Activated CD4-positive, alpha-beta T cell treated with anti-CD3 and anti-CD28 coated beads, Interleukin-2, amount 10 ng/mL, durations not matched to agents 24 days and 14 days (primary cell): ENCODE data around the gene PLPPR5. TPM values are rescaled to one million over a fixed set of nuclear protein-coding genes. Genes with fewer than 3 reads are reported as not detected.

Experiments used
- DNase-seq: peaks from one replicate; pipeline ENCODE4 v3.0.0; 2022
- H3K27ac Mint-ChIP-seq: one replicate; pipeline ENCODE4 v1.8.0; 2022; ENCODE audit warnings: mild to moderate bottlenecking, mixed read lengths
- H3K27me3 Mint-ChIP-seq: one replicate; pipeline ENCODE4 v1.8.0; 2022; ENCODE audit warnings: mixed read lengths
- H3K36me3 Mint-ChIP-seq: one replicate; pipeline ENCODE4 v1.8.0; 2022; ENCODE audit warnings: low read depth, mild to moderate bottlenecking, mixed read lengths
- H3K4me1 Mint-ChIP-seq: one replicate; pipeline ENCODE4 v1.8.0; 2021; ENCODE audit warnings: mixed read lengths
- H3K4me3 Mint-ChIP-seq: one replicate; pipeline ENCODE4 v1.8.0; 2022; ENCODE audit warnings: mild to moderate bottlenecking, moderate library complexity, mixed read lengths
- H3K9me3 Mint-ChIP-seq: one replicate; pipeline ENCODE4 v1.8.0; 2021; ENCODE audit warnings: mixed read lengths
- intact Hi-C: fragments of 100-400 bp; cut with micrococcal nuclease; formaldehyde crosslinking; loops from one replicate; pipeline ENCODE4 v1.15.1; 2023
- total RNA-seq: library from RNA; stranded (reverse); gene quantifications from 2 replicates; pipeline ENCODE4 v1.2.3, GENCODE V29; 2022

PLPPR5 gene
- total RNA-seq, 1 donor from 2014 or later: not detected

GRCh38 chr1:98919652-98920051, 85.0 kb downstream of the PLPPR5 start:
- no peaks in the 10 kb centered on the region for H3K4me1 Mint-ChIP-seq
- H3K27me3 Mint-ChIP-seq: no peaks in the 10 kb centered on the region
- no peak overlapping the region for H3K4me3 Mint-ChIP-seq

GRCh38 chr1:98919211-98919610, 85.5 kb downstream of the PLPPR5 start:
- Mint-ChIP-seq H3K27me3 (no peaks in the 10 kb centered on the region), H3K4me1 (no peaks in the 10 kb centered on the region), H3K36me3 (no peaks in the 10 kb centered on the region), H3K27ac (no peak overlapping the region), H3K9me3 (no peaks in the 10 kb centered on the region), H3K4me3 (no peak overlapping the region)
- intact Hi-C loops: no loop called here
- no peak for DNase-seq

More at GRCh38 chr1:98919652-98920051, 85.0 kb downstream of the PLPPR5 start:
- intact Hi-C loops: no loop called here
- no peaks in the 10 kb centered on the region for H3K9me3 Mint-ChIP-seq
- H3K27ac Mint-ChIP-seq: no peak overlapping the region
- DNase-seq: no peak
- no peaks in the 10 kb centered on the region for H3K36me3 Mint-ChIP-seq

GRCh38 chr1:98914547-98914946, 90.1 kb downstream of the PLPPR5 start:
- Mint-ChIP-seq H3K4me3 (no peak overlapping the region), H3K4me1 (no peaks in the 10 kb centered on the region), H3K9me3 (no peaks in the 10 kb centered on the region), H3K36me3 (no peaks in the 10 kb centered on the region), H3K27me3 (no peaks in the 10 kb centered on the region), H3K27ac (no peak overlapping the region)
- intact Hi-C loops: no loop called here
- no peak for DNase-seq

- Mint-ChIP-seq H3K4me3 (no peak overlapping the region), H3K4me1 (no peaks in the 10 kb centered on the region), H3K9me3 (no peaks in the 10 kb centered on the region), H3K27me3 (no peaks in the 10 kb centered on the region), H3K27ac (no peak overlapping the region), H3K36me3 (no peaks in the 10 kb centered on the region)
- no peak for DNase-seq
- intact Hi-C loops: no loop called here
Measured at GRCh38 chr1:98910827-98911226, 93.8 kb downstream of the PLPPR5 start.

- no peaks in the 10 kb centered on the region for H3K9me3 Mint-ChIP-seq
Measured at GRCh38 chr1:98908980-98909379, 95.7 kb downstream of the PLPPR5 start.

GRCh38 chr1:98906809-98907208, 97.9 kb downstream of the PLPPR5 start:
- Mint-ChIP-seq H3K27me3 (no peaks in the 10 kb centered on the region), H3K4me3 (no peak overlapping the region), H3K9me3 (no peaks in the 10 kb centered on the region), H3K36me3 (no peaks in the 10 kb centered on the region), H3K27ac (no peak overlapping the region), H3K4me1 (no peaks in the 10 kb centered on the region)
- intact Hi-C loops: no loop called here
- no peak for DNase-seq

More at GRCh38 chr1:98908980-98909379, 95.7 kb downstream of the PLPPR5 start:
- Mint-ChIP-seq H3K4me1 (no peaks in the 10 kb centered on the region), H3K27me3 (no peaks in the 10 kb centered on the region), H3K36me3 (no peaks in the 10 kb centered on the region), H3K4me3 (no peak overlapping the region), H3K27ac (no peak overlapping the region)
- intact Hi-C loops: no loop called here
- no peak for DNase-seq

GRCh38 chr1:98906361-98906760, 98.3 kb downstream of the PLPPR5 start:
- no peak overlapping the region for H3K4me3 Mint-ChIP-seq
- DNase-seq: no peak
- no peaks in the 10 kb centered on the region for H3K9me3 Mint-ChIP-seq
- H3K4me1 Mint-ChIP-seq: no peaks in the 10 kb centered on the region
- H3K27me3 Mint-ChIP-seq: no peaks in the 10 kb centered on the region
- no peak overlapping the region for H3K27ac Mint-ChIP-seq
- intact Hi-C loops: no loop called here
- H3K36me3 Mint-ChIP-seq: no peaks in the 10 kb centered on the region

GRCh38 chr1:98904684-98905083, 100.0 kb downstream of the PLPPR5 start:
- Mint-ChIP-seq H3K27ac (no peak overlapping the region), H3K9me3 (no peaks in the 10 kb centered on the region), H3K36me3 (no peaks in the 10 kb centered on the region), H3K4me1 (no peaks in the 10 kb centered on the region), H3K4me3 (no peak overlapping the region), H3K27me3 (no peaks in the 10 kb centered on the region)
- intact Hi-C loops: no loop called here
- no peak for DNase-seq

- H3K27ac Mint-ChIP-seq: no peak overlapping the region
- no peaks in the 10 kb centered on the region for H3K4me1 Mint-ChIP-seq
- no peaks in the 10 kb centered on the region for H3K9me3 Mint-ChIP-seq
- intact Hi-C loops: no loop called here
- no peaks in the 10 kb centered on the region for H3K27me3 Mint-ChIP-seq
- no peak for DNase-seq
- H3K4me3 Mint-ChIP-seq: no peak overlapping the region
- no peaks in the 10 kb centered on the region for H3K36me3 Mint-ChIP-seq
Measured at GRCh38 chr1:98903726-98904125, 100.9 kb downstream of the PLPPR5 start.

GRCh38 chr1:98903261-98903660, 101.4 kb downstream of the PLPPR5 start:
- Mint-ChIP-seq H3K27me3 (no peaks in the 10 kb centered on the region), H3K36me3 (no peaks in the 10 kb centered on the region), H3K4me3 (no peak overlapping the region), H3K27ac (no peak overlapping the region), H3K9me3 (no peaks in the 10 kb centered on the region), H3K4me1 (no peaks in the 10 kb centered on the region)
- intact Hi-C loops: no loop called here
- DNase-seq: no peak

GRCh38 chr1:98898940-98899339, 105.7 kb downstream of the PLPPR5 start:
- no peak for DNase-seq
- H3K36me3 Mint-ChIP-seq: no peaks in the 10 kb centered on the region
- no peak overlapping the region for H3K4me3 Mint-ChIP-seq
- H3K4me1 Mint-ChIP-seq: no peaks in the 10 kb centered on the region
- no peak overlapping the region for H3K27ac Mint-ChIP-seq
- intact Hi-C loops: no loop called here
- H3K27me3 Mint-ChIP-seq: no peaks in the 10 kb centered on the region
- H3K9me3 Mint-ChIP-seq: peaks cover 6% of the 10 kb centered on the region

- no peaks in the 10 kb centered on the region for H3K36me3 Mint-ChIP-seq
- intact Hi-C loops: no loop called here
- H3K4me3 Mint-ChIP-seq: no peak overlapping the region
- no peak for DNase-seq
- H3K4me1 Mint-ChIP-seq: no peaks in the 10 kb centered on the region
- H3K27me3 Mint-ChIP-seq: no peaks in the 10 kb centered on the region
- H3K9me3 Mint-ChIP-seq: peaks cover 6% of the 10 kb centered on the region
- no peak overlapping the region for H3K27ac Mint-ChIP-seq
Measured at GRCh38 chr1:98897479-98897878, 107.2 kb downstream of the PLPPR5 start.

- Mint-ChIP-seq H3K27ac (no peak overlapping the region), H3K4me1 (no peaks in the 10 kb centered on the region), H3K9me3 (peaks cover 6% of the 10 kb centered on the region), H3K4me3 (no peak overlapping the region), H3K27me3 (no peaks in the 10 kb centered on the region), H3K36me3 (no peaks in the 10 kb centered on the region)
- DNase-seq: no peak
- intact Hi-C loops: no loop called here
Measured at GRCh38 chr1:98896711-98897445, 107.8 kb downstream of the PLPPR5 start.

GRCh38 chr1:98893371-98893770, 111.3 kb downstream of the PLPPR5 start:
- Mint-ChIP-seq H3K4me1 (no peaks in the 10 kb centered on the region), H3K27me3 (no peaks in the 10 kb centered on the region), H3K9me3 (peaks cover 6% of the 10 kb centered on the region), H3K36me3 (no peaks in the 10 kb centered on the region), H3K27ac (no peak overlapping the region), H3K4me3 (no peak overlapping the region)
- intact Hi-C loops: no loop called here
- no peak for DNase-seq

GRCh38 chr1:98888869-98889268, 115.8 kb downstream of the PLPPR5 start:
- Mint-ChIP-seq H3K4me1 (no peaks in the 10 kb centered on the region), H3K27me3 (no peaks in the 10 kb centered on the region), H3K9me3 (no peaks in the 10 kb centered on the region), H3K27ac (no peak overlapping the region), H3K36me3 (no peaks in the 10 kb centered on the region), H3K4me3 (no peak overlapping the region)
- no peak for DNase-seq
- intact Hi-C loops: no loop called here
